GM21390 (cell line): ENCODE data around the gene OR4X2.
"Not testable (repeated sequence)": the region's sequence is repeated elsewhere in the genome, so short reads cannot be mapped to it uniquely, and the experiment has no call there.

ENCODE experiments used
- ATAC-seq: cut with Tn5 transposase; IDR thresholded peaks from one replicate; pipeline ENCODE4 v1.9.1; 2021; ENCODE audit not compliant: unreplicated experiment

Gene OR4X2

DNA sequence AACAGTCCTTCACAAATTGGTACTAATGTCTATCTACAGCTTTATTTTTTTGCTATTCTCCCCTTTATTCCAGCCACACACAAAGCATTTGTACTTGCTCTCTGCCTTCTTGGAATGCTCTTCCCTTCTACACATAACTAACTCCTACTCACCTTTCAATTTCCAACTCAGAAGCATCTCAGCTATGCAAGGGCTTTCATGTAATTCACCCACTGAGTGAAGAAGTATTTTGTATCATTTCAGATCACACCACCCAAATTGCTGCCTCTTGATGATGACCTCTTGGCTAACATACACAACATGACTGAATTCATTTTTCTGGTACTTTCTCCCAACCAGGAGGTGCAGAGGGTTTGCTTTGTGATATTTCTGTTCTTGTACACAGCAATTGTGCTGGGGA lies at the start of gene OR4X2:
Gene OR4X2, plus strand, starts transcription at position 301 of the 400 bp plus-strand sequence. Its CDS starts 0 bp downstream, at position 301.
- ATAC-seq = no peak

DNA sequence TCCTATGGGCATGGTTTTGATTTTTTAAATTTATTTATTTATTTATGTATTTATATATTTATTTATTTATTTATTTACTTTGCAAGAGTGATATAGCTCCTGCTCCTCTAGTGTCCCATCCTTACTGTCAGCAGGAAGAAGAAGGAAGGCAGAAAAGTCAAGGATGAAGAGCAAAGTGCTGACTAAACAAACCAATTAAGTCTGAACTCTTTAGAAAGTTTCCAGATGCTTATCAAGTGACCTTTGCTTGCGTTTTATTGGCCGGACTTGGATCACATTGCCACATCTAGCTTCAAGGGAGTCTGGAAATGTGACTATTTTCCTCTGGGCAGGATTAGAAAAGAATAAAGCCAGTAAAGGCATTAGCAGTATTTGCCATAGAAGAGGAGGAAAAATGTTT lies 37.0 kb upstream of the OR4X2 start:
- no peak for ATAC-seq

DNA sequence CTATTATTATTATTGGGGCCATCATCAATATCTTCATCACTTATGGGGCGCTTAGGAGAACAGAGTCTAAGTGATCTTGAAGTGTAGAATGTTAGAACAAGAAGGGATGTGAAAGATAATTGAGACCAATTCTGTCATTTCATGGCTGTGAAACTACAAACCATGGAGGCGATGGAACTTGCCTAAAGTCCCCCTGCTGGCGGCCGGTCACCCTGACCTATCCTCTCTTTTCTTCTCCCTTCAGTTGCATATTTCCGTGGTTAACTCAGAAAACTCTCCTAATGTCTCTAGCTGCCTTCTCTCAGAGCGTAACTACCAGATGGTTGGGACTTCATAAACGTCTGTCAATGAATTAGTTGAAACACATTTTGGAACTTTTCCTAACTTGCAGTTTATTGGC lies 34.9 kb upstream of the OR4X2 start:
- ATAC-seq = no peak

GRCh38 chr11:48216510-48216909 lies 28.4 kb upstream of the OR4X2 start, which contains the start of gene OR4B1:
TSS of gene OR4B1 (plus strand) at chr11:48216810. CDS start at chr11:48216810, 0 bp downstream.
- ATAC-seq = no peak

- ATAC-seq = no peak
These were observed 16.1 kb upstream of the OR4X2 start for GRCh38 chr11:48228761-48229160.

DNA sequence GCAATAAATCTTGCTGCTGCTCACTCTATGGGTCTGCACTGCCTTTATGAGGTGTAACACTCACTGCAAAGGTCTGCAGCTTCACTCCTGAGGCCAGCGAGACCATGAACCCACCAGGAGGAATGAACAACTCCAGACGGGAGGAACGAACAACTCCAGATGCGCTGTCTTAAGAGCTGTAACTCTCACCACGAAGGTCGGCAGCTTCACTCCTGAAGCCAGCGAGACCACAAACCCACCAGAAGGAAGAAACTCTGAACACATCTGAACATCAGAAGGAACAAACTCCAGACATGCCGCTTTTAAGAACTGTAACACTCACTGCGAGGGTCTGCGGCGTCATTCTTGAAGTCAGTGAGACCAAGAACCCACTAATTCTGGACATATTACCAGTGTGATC lies 14.8 kb upstream of the OR4X2 start:
- not testable (repeated sequence) for ATAC-seq

DNA sequence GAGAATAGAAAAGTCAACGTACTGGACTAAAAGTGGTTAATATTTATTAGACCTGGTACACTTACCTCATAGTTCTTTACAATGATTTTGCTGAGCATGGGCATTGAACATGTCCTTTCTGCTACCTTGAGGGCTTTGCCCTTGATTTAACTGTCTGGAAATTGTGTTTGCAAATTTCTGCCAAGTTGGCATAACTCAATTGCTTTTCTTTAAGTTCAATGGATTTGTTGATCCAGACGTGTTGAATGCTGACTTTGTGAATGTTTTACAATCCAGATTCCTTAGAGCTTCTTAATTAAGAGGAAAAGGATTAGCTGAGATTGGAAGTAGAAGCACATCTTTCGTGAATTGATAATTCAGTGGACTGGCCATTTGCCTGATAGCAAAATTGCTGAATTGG lies 7.2 kb upstream of the OR4X2 start:
- ATAC-seq = no peak

- no peak for ATAC-seq
These were observed 2.4 kb upstream of the OR4X2 start for GRCh38 chr11:48242501-48242900.

DNA sequence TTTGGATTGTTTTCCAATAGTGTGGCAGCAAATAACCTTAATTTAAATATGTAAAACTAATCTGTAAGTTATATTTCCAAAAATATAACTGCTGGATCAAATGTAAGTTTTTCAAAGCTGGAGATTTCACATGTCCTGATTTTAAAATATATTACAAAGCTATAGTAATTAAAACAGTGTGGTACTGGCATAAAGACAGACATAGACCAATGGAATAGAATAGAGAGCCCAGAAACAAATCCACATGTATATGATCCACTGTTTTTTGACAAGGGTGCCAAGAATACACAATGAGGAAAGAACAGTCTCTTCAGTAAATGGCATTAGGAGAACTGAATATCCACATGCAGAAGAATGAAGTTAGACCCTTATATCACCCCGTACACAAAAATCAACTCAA lies 4.0 kb downstream of the OR4X2 start:
- no peak for ATAC-seq

DNA sequence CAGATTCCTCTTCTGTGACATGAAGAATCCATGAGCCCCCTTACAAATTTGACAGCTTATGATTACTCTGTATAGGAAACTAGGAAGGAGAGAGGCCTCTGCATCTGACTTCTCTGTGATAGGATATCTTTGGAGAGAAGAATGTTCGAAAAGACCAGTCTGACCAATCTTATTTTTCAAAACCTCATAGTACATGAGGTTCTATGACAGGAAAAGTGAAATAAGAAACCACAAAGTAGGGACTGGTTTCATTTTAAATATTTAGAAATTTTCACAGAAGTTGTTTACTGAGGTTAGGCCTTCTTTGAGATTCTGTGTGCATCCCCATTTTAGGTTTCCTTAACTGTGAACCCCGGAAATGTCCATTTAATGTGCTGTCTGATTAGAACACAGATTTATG lies 16.7 kb downstream of the OR4X2 start:
- ATAC-seq = no peak

- no peak for ATAC-seq
These were observed 18.6 kb downstream of the OR4X2 start, which contains the start of gene OR4X1 for GRCh38 chr11:48263423-48263911. TSS of gene OR4X1 (plus strand) at chr11:48263861. CDS start at chr11:48263861, 0 bp downstream.

- no peak for ATAC-seq
These were observed 25.7 kb downstream of the OR4X2 start for GRCh38 chr11:48270621-48271020.

GRCh38 chr11:48272606-48273005 lies 27.7 kb downstream of the OR4X2 start:
- no peak for ATAC-seq
